Right lobe of liver (tissue), 4 donors: ENCODE data around the gene SNED1.

Source experiments
- CTCF ChIP-seq, 4 donors: fragments of 200-600 bp in 3 of 4; fragments of 450-650 bp in 1 of 4; IDR thresholded peaks; one replicate each; pipeline versions ENCODE4 v1.5.1 to v1.8.0; 2016 to 2022; ENCODE audit warnings: antibody characterized with exemption in 4 of 4, mild to moderate bottlenecking in 2 of 4
- POLR2A ChIP-seq: fragments of 450-650 bp; IDR thresholded peaks from one replicate; pipeline ENCODE4 v1.6.1; 2017; ENCODE audit warnings: antibody characterized with exemption, mild to moderate bottlenecking
- donor health status: DM: no; HTN: no; CAD: no.
- donor health status: DM: no; HTN: no; CAD: no.
- donor health status: DM: no; HTN: yes; CAD: no.

- no peak for TF ChIP-seq CTCF (IDR thresholded peaks at IDR 0.05)
- no peak for TF ChIP-seq POLR2A
Observed at GRCh38 chr2:240972201-240972600, 26.2 kb upstream of the SNED1 start.
